HepG2 (cell line): ENCODE results near the gene CLDN4. TPM values are rescaled to one million over a fixed set of nuclear protein-coding genes. Genes with fewer than 3 reads are reported as not detected.

Experiments
- CBX2 ChIP-seq, 2 experiments: fragments of 200-600 bp in 1 of 2; sonication (generic); formaldehyde crosslinking in 1 of 2; IDR thresholded peaks; 2 replicates each; pipeline versions ENCODE4 v1.7.0 to v1.8.1; 2018 to 2022; ENCODE audit warnings: low read depth in 2 of 2, low read length in 1 of 2, mild to moderate bottlenecking in 1 of 2, missing genetic modification reagents in 1 of 2
- E2F1 ChIP-seq: sonication (generic); formaldehyde crosslinking; IDR thresholded peaks from 2 replicates; pipeline ENCODE4 v1.5.0; 2020; ENCODE audit warnings: missing genetic modification reagents
- FOXC1 ChIP-seq: sonication (generic); formaldehyde crosslinking; IDR thresholded peaks from 2 replicates; pipeline ENCODE4 v1.8.0; 2022; ENCODE audit warnings: mild to moderate bottlenecking, missing genetic modification reagents, borderline replicate concordance
- FOXP1 ChIP-seq, 2 experiments: fragments of 450-650 bp in 1 of 2; IDR thresholded peaks; 2 replicates each; pipeline ENCODE4 v1.6.1; 2017 to 2018; ENCODE audit warnings: antibody characterized with exemption in 1 of 2
- GATAD2A ChIP-seq: IDR thresholded peaks from 2 replicates; pipeline ENCODE4 v1.6.1; 2016
- HOXA7 ChIP-seq: sonication (generic); formaldehyde crosslinking; IDR thresholded peaks from 2 replicates; pipeline ENCODE4 v1.8.1; 2022; ENCODE audit warnings: mild to moderate bottlenecking, missing genetic modification reagents, moderate library complexity
- KDM1A ChIP-seq: IDR thresholded peaks from 2 replicates; pipeline ENCODE4 v1.6.1; 2016; ENCODE audit warnings: missing compliant biosample characterization
- PHF21A ChIP-seq: sonication (generic); formaldehyde crosslinking; IDR thresholded peaks from 2 replicates; pipeline ENCODE4 v1.5.0; 2020; ENCODE audit warnings: mild to moderate bottlenecking, missing genetic modification reagents
- RCOR2 ChIP-seq: IDR thresholded peaks from 2 replicates; pipeline ENCODE4 v1.6.1; 2016; ENCODE audit warnings: missing biosample characterization, missing genetic modification reagents
- ZBTB38 ChIP-seq: sonication (generic); formaldehyde crosslinking; IDR thresholded peaks from 2 replicates; pipeline ENCODE4 v1.5.1; 2020; ENCODE audit warnings: mild to moderate bottlenecking, missing genetic modification reagents
- ZEB1 ChIP-seq: IDR thresholded peaks from 2 replicates; pipeline ENCODE4 v1.6.1; 2012; ENCODE audit warnings: mild to moderate bottlenecking, low read depth, inconsistent platforms; ENCODE audit not compliant: insufficient replicate concordance
- ZFP62 ChIP-seq: sonication (generic); formaldehyde crosslinking; IDR thresholded peaks from 2 replicates; pipeline ENCODE4 v1.4.0; 2020; ENCODE audit warnings: missing genetic modification reagents
- ZMYM2 ChIP-seq: sonication (generic); formaldehyde crosslinking; IDR thresholded peaks from 2 replicates; pipeline ENCODE4 v1.8.0; 2022; ENCODE audit warnings: mild to moderate bottlenecking, missing genetic modification reagents
- ZNF205 ChIP-seq: IDR thresholded peaks from 2 replicates; pipeline ENCODE4 v1.6.1; 2018; ENCODE audit warnings: missing biosample characterization, missing genetic modification reagents
- ZNF264 ChIP-seq: sonication (generic); formaldehyde crosslinking; IDR thresholded peaks from 2 replicates; pipeline ENCODE4 v1.4.0; 2020; ENCODE audit warnings: missing genetic modification reagents
- ZNF333 ChIP-seq: sonication (generic); formaldehyde crosslinking; IDR thresholded peaks from 2 replicates; pipeline ENCODE4 v1.4.0; 2020; ENCODE audit warnings: mild to moderate bottlenecking, missing genetic modification reagents, borderline replicate concordance
- ZNF337 ChIP-seq: sonication (generic); formaldehyde crosslinking; IDR thresholded peaks from 2 replicates; pipeline ENCODE4 v1.5.1; 2020; ENCODE audit warnings: missing genetic modification reagents, low read depth, mild to moderate bottlenecking, borderline replicate concordance
- ZNF549 ChIP-seq: sonication (generic); formaldehyde crosslinking; IDR thresholded peaks from 2 replicates; pipeline ENCODE4 v1.5.0; 2020; ENCODE audit warnings: missing genetic modification reagents
- ZNF747 ChIP-seq: sonication (generic); formaldehyde crosslinking; IDR thresholded peaks from 2 replicates; pipeline ENCODE4 v1.8.1; 2023; ENCODE audit warnings: missing genetic modification reagents, mild to moderate bottlenecking, borderline replicate concordance
- ZNF788 ChIP-seq: sonication (generic); formaldehyde crosslinking; IDR thresholded peaks from 2 replicates; pipeline ENCODE4 v1.5.0; 2020; ENCODE audit warnings: mild to moderate bottlenecking, missing genetic modification reagents, borderline replicate concordance
- ZSCAN31 ChIP-seq: sonication (generic); formaldehyde crosslinking; IDR thresholded peaks from 2 replicates; pipeline ENCODE4 v1.5.0; 2020; ENCODE audit warnings: low read depth, mild to moderate bottlenecking, missing genetic modification reagents
- polyA plus RNA-seq, 8 experiments: library from polyadenylated mRNA; depleted of rRNA in 3 of 8; stranded (reverse) in 7 of 8; unstranded in 1 of 8; fragments of >200 nt; fragmentation: Illumina TruSeq in 4 of 8; extraction: Trizol in 4 of 8; gene quantifications; 2 replicates each; pipeline versions ENCODE4 v1.2.1 to v1.2.3, GENCODE V29; 2011 to 2016; ENCODE audit warnings: low read depth in 4 of 8, missing spikeins in 1 of 8, mixed read lengths in 1 of 8; ENCODE audit not compliant: insufficient read depth in 1 of 8
- total RNA-seq, 5 experiments: library from RNA; depleted of rRNA; stranded (reverse); fragments of >200 nt; fragmentation: Illumina TruSeq; extraction: Trizol; gene quantifications; 2 replicates each; pipeline ENCODE4 v1.2.3, GENCODE V29; 2016; ENCODE audit warnings: low read depth in 1 of 5
- TF ChIP-seq, protein P1 (sequence below): sonication (generic); formaldehyde crosslinking; IDR thresholded peaks from 2 replicates; pipeline ENCODE4 v1.5.1; 2020; ENCODE audit warnings: missing genetic modification reagents, mild to moderate bottlenecking, borderline replicate concordance
- TF ChIP-seq, protein P2 (sequence below): sonication (generic); formaldehyde crosslinking; IDR thresholded peaks from 2 replicates; pipeline ENCODE4 v1.4.0; 2020; ENCODE audit warnings: missing genetic modification reagents
- TF ChIP-seq, protein P3 (sequence below): sonication (generic); formaldehyde crosslinking; IDR thresholded peaks from 2 replicates; pipeline ENCODE4 v1.4.0; 2020; ENCODE audit warnings: missing genetic modification reagents

Gene CLDN4
- total and polyA plus RNA-seq, 2 of the 13 experiments (the other 11 are each of a cell fraction or from before 2014, with no cell fraction given): 28.2 to 35.7 TPM

GRCh38 chr7:73839290-73839689 lies 8.5 kb downstream of the CLDN4 start (continued):
- TF ChIP-seq, protein P1, sequence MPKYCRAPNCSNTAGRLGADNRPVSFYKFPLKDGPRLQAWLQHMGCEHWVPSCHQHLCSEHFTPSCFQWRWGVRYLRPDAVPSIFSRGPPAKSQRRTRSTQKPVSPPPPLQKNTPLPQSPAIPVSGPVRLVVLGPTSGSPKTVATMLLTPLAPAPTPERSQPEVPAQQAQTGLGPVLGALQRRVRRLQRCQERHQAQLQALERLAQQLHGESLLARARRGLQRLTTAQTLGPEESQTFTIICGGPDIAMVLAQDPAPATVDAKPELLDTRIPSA (CRISPR knock-in tag): no peak
- TF ChIP-seq ZSCAN31 (no peak), FOXC1 (no peak), ZNF333 (no peak), HOXA7 (CRISPR knock-in tag) (no peak), ZMYM2 (0 out of 2 replicates have a peak, but pooled peaks have one; percentile 40), ZNF264 (CRISPR knock-in tag) (no peak), RCOR2 (CRISPR knock-in tag) (peak; percentile 56; the same call in 1 of the 2 replicates), CBX2 (IDR thresholded peaks at IDR 0.05; ENCODE audit: low read depth, low read length) (no peak), CBX2 (CRISPR knock-in tag; IDR thresholded peaks at IDR 0.05; ENCODE audit: low read depth) (no peak), ZFP62 (CRISPR knock-in tag) (no peak), GATAD2A (CRISPR knock-in tag) (no peak), ZBTB38 (CRISPR knock-in tag) (no peak), PHF21A (CRISPR knock-in tag) (peak; percentile 28; the same call in 1 of the 2 replicates), FOXP1 (IDR thresholded peaks at IDR 0.05) (no peak), FOXP1 (CRISPR knock-in tag; IDR thresholded peaks at IDR 0.05) (0 out of 2 replicates have a peak, but pooled peaks have one; percentile 17), ZNF205 (CRISPR knock-in tag) (0 out of 2 replicates have a peak, but pooled peaks have one; percentile 60), ZNF788 (CRISPR knock-in tag) (no peak), E2F1 (CRISPR knock-in tag) (no peak), ZNF549 (CRISPR knock-in tag) (no peak), ZNF747 (CRISPR knock-in tag) (no peak), KDM1A (CRISPR knock-in tag) (peak; percentile 97), ZNF337 (CRISPR knock-in tag) (no peak), ZEB1 (peak; percentile 38)
- TF ChIP-seq, protein P2, sequence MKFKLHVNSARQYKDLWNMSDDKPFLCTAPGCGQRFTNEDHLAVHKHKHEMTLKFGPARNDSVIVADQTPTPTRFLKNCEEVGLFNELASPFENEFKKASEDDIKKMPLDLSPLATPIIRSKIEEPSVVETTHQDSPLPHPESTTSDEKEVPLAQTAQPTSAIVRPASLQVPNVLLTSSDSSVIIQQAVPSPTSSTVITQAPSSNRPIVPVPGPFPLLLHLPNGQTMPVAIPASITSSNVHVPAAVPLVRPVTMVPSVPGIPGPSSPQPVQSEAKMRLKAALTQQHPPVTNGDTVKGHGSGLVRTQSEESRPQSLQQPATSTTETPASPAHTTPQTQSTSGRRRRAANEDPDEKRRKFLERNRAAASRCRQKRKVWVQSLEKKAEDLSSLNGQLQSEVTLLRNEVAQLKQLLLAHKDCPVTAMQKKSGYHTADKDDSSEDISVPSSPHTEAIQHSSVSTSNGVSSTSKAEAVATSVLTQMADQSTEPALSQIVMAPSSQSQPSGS (CRISPR knock-in tag): no peak
- TF ChIP-seq, protein P3, sequence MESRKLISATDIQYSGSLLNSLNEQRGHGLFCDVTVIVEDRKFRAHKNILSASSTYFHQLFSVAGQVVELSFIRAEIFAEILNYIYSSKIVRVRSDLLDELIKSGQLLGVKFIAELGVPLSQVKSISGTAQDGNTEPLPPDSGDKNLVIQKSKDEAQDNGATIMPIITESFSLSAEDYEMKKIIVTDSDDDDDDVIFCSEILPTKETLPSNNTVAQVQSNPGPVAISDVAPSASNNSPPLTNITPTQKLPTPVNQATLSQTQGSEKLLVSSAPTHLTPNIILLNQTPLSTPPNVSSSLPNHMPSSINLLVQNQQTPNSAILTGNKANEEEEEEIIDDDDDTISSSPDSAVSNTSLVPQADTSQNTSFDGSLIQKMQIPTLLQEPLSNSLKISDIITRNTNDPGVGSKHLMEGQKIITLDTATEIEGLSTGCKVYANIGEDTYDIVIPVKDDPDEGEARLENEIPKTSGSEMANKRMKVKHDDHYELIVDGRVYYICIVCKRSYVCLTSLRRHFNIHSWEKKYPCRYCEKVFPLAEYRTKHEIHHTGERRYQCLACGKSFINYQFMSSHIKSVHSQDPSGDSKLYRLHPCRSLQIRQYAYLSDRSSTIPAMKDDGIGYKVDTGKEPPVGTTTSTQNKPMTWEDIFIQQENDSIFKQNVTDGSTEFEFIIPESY (CRISPR knock-in tag): peak; percentile 49; the same call in 1 of the 2 replicates
